Measurements from ENCODE around the gene AMTN.
"Not testable (repeated sequence)": the region's sequence is repeated elsewhere in the genome, so short reads cannot be mapped to it uniquely, and the experiment has no call there.

Gene AMTN

GRCh38 chr4:70518269-70518668, at the start of gene AMTN:
TSS of gene AMTN (plus strand) at chr4:70518569. CDS start at chr4:70518778, 209 bp downstream.
- no peak for DNase-seq (ENCODE audit: low read depth in 2 of 2)

- DNase-seq (ENCODE audit: low read depth in 2 of 2), result no peak
Observed at GRCh38 chr4:70471897-70472296, 46.5 kb upstream of the AMTN start, which contains the start of gene MUC7. TSS of gene MUC7 (plus strand) at chr4:70472197. CDS start at chr4:70474022, 1,825 bp downstream.

GRCh38 chr4:70473679-70474078, 44.7 kb upstream of the AMTN start:
- no peak for DNase-seq (ENCODE audit: low read depth in 2 of 2)

GRCh38 chr4:70488748-70489147, 29.6 kb upstream of the AMTN start:
- no peak for DNase-seq (ENCODE audit: low read depth in 2 of 2)

GRCh38 chr4:70496231-70496630, 22.1 kb upstream of the AMTN start:
- DNase-seq (ENCODE audit: low read depth in 2 of 2), result no peak

GRCh38 chr4:70501838-70502237, 16.5 kb upstream of the AMTN start:
- not testable (repeated sequence) for DNase-seq (ENCODE audit: low read depth in 2 of 2)

GRCh38 chr4:70504733-70505132, 13.6 kb upstream of the AMTN start:
- DNase-seq (ENCODE audit: low read depth in 2 of 2), result no peak

- peak; percentile 21 to 39 for DNase-seq (ENCODE audit: low read depth in 2 of 2)
Observed at GRCh38 chr4:70505151-70505748, 13.1 kb upstream of the AMTN start.

GRCh38 chr4:70508801-70509200, 9.6 kb upstream of the AMTN start:
- DNase-seq (ENCODE audit: low read depth in 2 of 2), result no peak

GRCh38 chr4:70511365-70511764, 7.0 kb upstream of the AMTN start:
- no peak for DNase-seq (ENCODE audit: low read depth in 2 of 2)

GRCh38 chr4:70515367-70516250, 2.8 kb upstream of the AMTN start:
- DNase-seq (ENCODE audit: low read depth in 2 of 2), result no peak

- DNase-seq (ENCODE audit: low read depth in 2 of 2), result no peak
Observed at GRCh38 chr4:70518716-70519115, 347 bp downstream of the AMTN start.

GRCh38 chr4:70522626-70523025, 4.3 kb downstream of the AMTN start:
- no peak for DNase-seq (ENCODE audit: low read depth in 2 of 2)

GRCh38 chr4:70530997-70531396, 12.6 kb downstream of the AMTN start:
- DNase-seq (ENCODE audit: low read depth in 2 of 2), result no peak

- DNase-seq (ENCODE audit: low read depth in 2 of 2), result no peak
Observed at GRCh38 chr4:70531981-70532380, 13.6 kb downstream of the AMTN start.

GRCh38 chr4:70533211-70533610, 14.8 kb downstream of the AMTN start:
- no peak for DNase-seq (ENCODE audit: low read depth in 2 of 2)

GRCh38 chr4:70533791-70534190, 15.4 kb downstream of the AMTN start:
- DNase-seq (ENCODE audit: low read depth in 2 of 2), result no peak

- DNase-seq (ENCODE audit: low read depth in 2 of 2), result not testable (repeated sequence)
Observed at GRCh38 chr4:70534886-70535285, 16.5 kb downstream of the AMTN start.

- no peak for DNase-seq (ENCODE audit: low read depth in 2 of 2)
Observed at GRCh38 chr4:70538869-70539268, 20.5 kb downstream of the AMTN start.

- no peak for DNase-seq (ENCODE audit: low read depth in 2 of 2)
Observed at GRCh38 chr4:70544279-70544868, 26.0 kb downstream of the AMTN start.

- no peak for DNase-seq (ENCODE audit: low read depth in 2 of 2)
Observed at GRCh38 chr4:70556856-70557255, 38.5 kb downstream of the AMTN start.

GRCh38 chr4:70559211-70559830, 41.0 kb downstream of the AMTN start:
- DNase-seq (ENCODE audit: low read depth in 2 of 2), result peak in 1 of 2 donors; percentile 1

All from stimulated activated CD4-positive, alpha-beta T cell treated with anti-CD3 and anti-CD28 coated beads, Interleukin-1b, Interleukin-23, amount 100 ng/mL, for 4 hours (primary cell).